HepG2 (cell line): ENCODE measurements around the gene HAGHL. TPM values are rescaled to one million over a fixed set of nuclear protein-coding genes. Genes with fewer than 3 reads are reported as not detected.

Experiments
- KLF9 ChIP-seq: IDR thresholded peaks from 2 replicates; pipeline ENCODE4 v1.6.1; 2016; ENCODE audit warnings: low read depth
- NONO ChIP-seq, 2 experiments: fragments of 450-650 bp in 1 of 2; sonication (generic) in 1 of 2; formaldehyde crosslinking in 1 of 2; IDR thresholded peaks in 1 of 2; conservative IDR thresholded peaks in 1 of 2; 2 replicates each; pipeline versions ENCODE4 v1.6.1 to v1.8.0; 2017 to 2022; ENCODE audit warnings: mild to moderate bottlenecking in 1 of 2, missing genetic modification reagents in 1 of 2, moderate library complexity in 1 of 2
- SMARCC2 ChIP-seq: fragments of 450-650 bp; IDR thresholded peaks from 2 replicates; pipeline ENCODE4 v1.6.1; 2017; ENCODE audit warnings: antibody characterized with exemption, mild to moderate bottlenecking
- ZNF431 ChIP-seq: sonication (generic); formaldehyde crosslinking; IDR thresholded peaks from 2 replicates; pipeline ENCODE4 v1.9.0; 2022; ENCODE audit warnings: missing genetic modification reagents, low read depth, mild to moderate bottlenecking, borderline replicate concordance
- polyA plus RNA-seq, 8 experiments: library from polyadenylated mRNA; depleted of rRNA in 3 of 8; stranded (reverse) in 7 of 8; unstranded in 1 of 8; fragments of >200 nt; fragmentation: Illumina TruSeq in 4 of 8; extraction: Trizol in 4 of 8; gene quantifications; 2 replicates each; pipeline versions ENCODE4 v1.2.1 to v1.2.3, GENCODE V29; 2011 to 2016; ENCODE audit warnings: low read depth in 4 of 8, missing spikeins in 1 of 8, mixed read lengths in 1 of 8; ENCODE audit not compliant: insufficient read depth in 1 of 8
- total RNA-seq, 5 experiments: library from RNA; depleted of rRNA; stranded (reverse); fragments of >200 nt; fragmentation: Illumina TruSeq; extraction: Trizol; gene quantifications; 2 replicates each; pipeline ENCODE4 v1.2.3, GENCODE V29; 2016; ENCODE audit warnings: low read depth in 1 of 5
- TF ChIP-seq, protein P1 (sequence below): sonication (generic); formaldehyde crosslinking; IDR thresholded peaks from one replicate; pipeline ENCODE4 v1.5.1; 2020; ENCODE audit warnings: mild to moderate bottlenecking, missing genetic modification reagents; ENCODE audit errors: not compliant biosample characterization
- TF ChIP-seq, protein P2 (sequence below): sonication (generic); formaldehyde crosslinking; conservative IDR thresholded peaks from 2 replicates; pipeline ENCODE4 v1.8.0; 2022; ENCODE audit warnings: mild to moderate bottlenecking, moderate library complexity, missing genetic modification reagents
- TF ChIP-seq, protein P3 (sequence below): IDR thresholded peaks from 2 replicates; pipeline ENCODE4 v1.6.1; 2016; ENCODE audit warnings: missing biosample characterization, missing genetic modification reagents, low read depth
- TF ChIP-seq, protein P4 (sequence below): sonication (generic); formaldehyde crosslinking; IDR thresholded peaks from 2 replicates; pipeline ENCODE4 v1.5.0; 2020; ENCODE audit warnings: mild to moderate bottlenecking, missing genetic modification reagents
- TF ChIP-seq, protein P5 (sequence below): sonication (generic); formaldehyde crosslinking; IDR thresholded peaks from 2 replicates; pipeline ENCODE4 v1.8.1; 2022; ENCODE audit warnings: mild to moderate bottlenecking, missing genetic modification reagents

Gene HAGHL
- total and polyA plus RNA-seq, 2 of the 13 experiments (the other 11 are each of a cell fraction or from before 2014, with no cell fraction given), result 3.4 to 8.4 TPM

DNA sequence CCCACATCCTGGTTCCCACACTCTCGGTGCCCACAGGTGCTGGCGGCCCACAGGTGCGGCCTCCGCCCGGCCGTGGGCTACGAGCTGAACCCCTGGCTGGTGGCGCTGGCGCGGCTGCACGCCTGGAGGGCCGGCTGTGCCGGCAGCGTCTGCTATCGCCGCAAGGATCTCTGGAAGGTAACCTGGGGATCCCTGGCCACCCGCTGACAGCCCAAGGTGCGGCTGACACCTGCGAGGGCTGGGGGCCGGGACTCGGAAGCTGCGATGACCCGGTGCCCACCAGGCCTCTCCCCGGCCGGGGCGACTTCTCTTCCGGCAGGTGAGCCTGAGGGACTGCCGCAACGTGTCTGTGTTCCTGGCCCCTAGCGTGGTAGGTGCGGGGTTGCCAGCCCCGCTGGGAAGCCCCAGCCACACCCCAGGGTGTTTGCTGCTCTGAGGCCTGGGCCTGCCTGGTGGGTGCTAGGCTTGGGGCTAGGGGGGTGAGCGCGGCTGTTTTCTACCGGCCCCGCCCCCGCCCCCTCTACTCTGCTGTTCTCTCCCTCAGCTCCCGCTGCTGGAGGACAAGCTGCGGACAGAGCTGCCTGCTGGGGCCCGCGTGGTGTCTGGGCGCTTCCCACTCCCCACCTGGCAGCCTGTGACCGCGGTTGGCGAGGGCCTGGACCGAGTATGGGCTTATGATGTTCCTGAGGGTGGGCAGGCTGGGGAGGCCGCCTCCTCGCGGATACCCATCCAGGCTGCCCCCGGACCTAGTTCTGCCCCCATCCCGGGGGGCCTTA, 5.0 kb upstream of the HAGHL start (continued):
- TF ChIP-seq, protein P1, sequence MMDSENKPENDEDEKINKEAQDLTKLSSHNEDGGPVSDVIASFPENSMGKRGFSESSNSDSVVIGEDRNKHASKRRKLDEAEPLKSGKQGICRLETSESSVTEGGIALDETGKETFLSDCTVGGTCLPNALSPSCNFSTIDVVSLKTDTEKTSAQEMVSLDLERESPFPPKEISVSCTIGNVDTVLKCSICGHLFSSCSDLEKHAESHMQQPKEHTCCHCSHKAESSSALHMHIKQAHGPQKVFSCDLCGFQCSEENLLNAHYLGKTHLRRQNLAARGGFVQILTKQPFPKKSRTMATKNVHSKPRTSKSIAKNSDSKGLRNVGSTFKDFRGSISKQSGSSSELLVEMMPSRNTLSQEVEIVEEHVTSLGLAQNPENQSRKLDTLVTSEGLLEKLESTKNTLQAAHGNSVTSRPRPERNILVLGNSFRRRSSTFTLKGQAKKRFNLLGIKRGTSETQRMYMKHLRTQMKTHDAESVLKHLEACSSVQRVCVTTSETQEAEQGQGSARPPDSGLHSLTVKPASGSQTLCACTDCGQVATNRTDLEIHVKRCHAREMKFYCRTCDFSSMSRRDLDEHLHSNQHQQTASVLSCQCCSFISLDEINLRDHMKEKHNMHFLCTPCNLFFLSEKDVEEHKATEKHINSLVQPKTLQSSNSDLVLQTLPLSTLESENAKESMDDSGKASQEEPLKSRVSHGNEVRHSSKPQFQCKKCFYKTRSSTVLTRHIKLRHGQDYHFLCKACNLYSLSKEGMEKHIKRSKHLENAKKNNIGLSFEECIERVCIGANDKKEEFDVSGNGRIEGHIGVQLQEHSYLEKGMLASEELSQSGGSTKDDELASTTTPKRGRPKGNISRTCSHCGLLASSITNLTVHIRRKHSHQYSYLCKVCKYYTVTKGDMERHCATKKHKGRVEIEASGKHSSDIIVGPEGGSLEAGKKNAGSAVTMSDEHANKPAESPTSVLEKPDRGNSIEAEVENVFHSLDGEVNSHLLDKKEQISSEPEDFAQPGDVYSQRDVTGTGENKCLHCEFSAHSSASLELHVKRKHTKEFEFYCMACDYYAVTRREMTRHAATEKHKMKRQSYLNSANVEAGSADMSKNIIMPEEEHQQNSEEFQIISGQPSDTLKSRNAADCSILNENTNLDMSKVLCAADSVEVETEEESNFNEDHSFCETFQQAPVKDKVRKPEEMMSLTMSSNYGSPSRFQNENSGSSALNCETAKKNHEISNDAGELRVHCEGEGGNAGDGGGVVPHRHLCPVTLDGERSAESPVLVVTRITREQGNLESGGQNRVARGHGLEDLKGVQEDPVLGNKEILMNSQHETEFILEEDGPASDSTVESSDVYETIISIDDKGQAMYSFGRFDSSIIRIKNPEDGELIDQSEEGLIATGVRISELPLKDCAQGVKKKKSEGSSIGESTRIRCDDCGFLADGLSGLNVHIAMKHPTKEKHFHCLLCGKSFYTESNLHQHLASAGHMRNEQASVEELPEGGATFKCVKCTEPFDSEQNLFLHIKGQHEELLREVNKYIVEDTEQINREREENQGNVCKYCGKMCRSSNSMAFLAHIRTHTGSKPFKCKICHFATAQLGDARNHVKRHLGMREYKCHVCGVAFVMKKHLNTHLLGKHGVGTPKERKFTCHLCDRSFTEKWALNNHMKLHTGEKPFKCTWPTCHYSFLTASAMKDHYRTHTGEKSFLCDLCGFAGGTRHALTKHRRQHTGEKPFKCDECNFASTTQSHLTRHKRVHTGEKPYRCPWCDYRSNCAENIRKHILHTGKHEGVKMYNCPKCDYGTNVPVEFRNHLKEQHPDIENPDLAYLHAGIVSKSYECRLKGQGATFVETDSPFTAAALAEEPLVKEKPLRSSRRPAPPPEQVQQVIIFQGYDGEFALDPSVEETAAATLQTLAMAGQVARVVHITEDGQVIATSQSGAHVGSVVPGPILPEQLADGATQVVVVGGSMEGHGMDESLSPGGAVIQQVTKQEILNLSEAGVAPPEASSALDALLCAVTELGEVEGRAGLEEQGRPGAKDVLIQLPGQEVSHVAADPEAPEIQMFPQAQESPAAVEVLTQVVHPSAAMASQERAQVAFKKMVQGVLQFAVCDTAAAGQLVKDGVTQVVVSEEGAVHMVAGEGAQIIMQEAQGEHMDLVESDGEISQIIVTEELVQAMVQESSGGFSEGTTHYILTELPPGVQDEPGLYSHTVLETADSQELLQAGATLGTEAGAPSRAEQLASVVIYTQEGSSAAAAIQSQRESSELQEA (CRISPR knock-in tag), result no peak
- TF ChIP-seq, protein P2, sequence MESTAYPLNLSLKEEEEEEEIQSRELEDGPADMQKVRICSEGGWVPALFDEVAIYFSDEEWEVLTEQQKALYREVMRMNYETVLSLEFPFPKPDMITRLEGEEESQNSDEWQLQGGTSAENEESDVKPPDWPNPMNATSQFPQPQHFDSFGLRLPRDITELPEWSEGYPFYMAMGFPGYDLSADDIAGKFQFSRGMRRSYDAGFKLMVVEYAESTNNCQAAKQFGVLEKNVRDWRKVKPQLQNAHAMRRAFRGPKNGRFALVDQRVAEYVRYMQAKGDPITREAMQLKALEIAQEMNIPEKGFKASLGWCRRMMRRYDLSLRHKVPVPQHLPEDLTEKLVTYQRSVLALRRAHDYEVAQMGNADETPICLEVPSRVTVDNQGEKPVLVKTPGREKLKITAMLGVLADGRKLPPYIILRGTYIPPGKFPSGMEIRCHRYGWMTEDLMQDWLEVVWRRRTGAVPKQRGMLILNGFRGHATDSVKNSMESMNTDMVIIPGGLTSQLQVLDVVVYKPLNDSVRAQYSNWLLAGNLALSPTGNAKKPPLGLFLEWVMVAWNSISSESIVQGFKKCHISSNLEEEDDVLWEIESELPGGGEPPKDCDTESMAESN (CRISPR knock-in tag), result no peak
- TF ChIP-seq KLF9 (CRISPR knock-in tag) (no peak), ZNF431 (no peak), NONO (IDR thresholded peaks at IDR 0.05) (no peak), NONO (CRISPR knock-in tag; conservative IDR thresholded peaks at IDR 0.05) (no peak), SMARCC2 (no peak)
- TF ChIP-seq, protein P3, sequence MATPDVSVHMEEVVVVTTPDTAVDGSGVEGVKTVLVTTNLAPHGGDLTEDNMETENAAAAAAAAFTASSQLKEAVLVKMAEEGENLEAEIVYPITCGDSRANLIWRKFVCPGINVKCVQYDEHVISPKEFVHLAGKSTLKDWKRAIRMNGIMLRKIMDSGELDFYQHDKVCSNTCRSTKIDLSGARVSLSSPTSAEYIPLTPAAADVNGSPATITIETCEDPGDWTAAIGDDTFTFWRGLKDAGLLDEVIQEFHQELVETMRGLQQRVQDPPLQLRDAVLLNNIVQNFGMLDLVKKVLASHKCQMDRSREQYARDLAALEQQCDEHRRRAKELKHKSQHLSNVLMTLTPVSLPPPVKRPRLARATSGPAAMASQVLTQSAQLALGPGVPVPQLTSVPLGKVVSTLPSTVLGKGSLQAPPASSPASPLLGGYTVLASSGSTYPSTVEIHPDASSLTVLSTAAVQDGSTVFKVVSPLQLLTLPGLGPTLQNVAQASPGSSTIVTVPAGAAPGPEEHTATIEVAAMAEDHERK (CRISPR knock-in tag), result no peak
- TF ChIP-seq, protein P4, sequence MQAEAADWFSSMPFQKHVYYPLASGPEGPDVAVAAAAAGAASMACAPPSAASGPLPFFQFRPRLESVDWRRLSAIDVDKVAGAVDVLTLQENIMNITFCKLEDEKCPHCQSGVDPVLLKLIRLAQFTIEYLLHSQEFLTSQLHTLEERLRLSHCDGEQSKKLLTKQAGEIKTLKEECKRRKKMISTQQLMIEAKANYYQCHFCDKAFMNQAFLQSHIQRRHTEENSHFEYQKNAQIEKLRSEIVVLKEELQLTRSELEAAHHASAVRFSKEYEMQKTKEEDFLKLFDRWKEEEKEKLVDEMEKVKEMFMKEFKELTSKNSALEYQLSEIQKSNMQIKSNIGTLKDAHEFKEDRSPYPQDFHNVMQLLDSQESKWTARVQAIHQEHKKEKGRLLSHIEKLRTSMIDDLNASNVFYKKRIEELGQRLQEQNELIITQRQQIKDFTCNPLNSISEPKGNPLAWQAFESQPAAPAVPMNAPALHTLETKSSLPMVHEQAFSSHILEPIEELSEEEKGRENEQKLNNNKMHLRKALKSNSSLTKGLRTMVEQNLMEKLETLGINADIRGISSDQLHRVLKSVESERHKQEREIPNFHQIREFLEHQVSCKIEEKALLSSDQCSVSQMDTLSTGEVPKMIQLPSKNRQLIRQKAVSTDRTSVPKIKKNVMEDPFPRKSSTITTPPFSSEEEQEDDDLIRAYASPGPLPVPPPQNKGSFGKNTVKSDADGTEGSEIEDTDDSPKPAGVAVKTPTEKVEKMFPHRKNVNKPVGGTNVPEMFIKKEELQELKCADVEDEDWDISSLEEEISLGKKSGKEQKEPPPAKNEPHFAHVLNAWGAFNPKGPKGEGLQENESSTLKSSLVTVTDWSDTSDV (CRISPR knock-in tag), result no peak
- TF ChIP-seq, protein P5, sequence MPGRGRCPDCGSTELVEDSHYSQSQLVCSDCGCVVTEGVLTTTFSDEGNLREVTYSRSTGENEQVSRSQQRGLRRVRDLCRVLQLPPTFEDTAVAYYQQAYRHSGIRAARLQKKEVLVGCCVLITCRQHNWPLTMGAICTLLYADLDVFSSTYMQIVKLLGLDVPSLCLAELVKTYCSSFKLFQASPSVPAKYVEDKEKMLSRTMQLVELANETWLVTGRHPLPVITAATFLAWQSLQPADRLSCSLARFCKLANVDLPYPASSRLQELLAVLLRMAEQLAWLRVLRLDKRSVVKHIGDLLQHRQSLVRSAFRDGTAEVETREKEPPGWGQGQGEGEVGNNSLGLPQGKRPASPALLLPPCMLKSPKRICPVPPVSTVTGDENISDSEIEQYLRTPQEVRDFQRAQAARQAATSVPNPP (CRISPR knock-in tag), result no peak
